Endometrial microvascular endothelial cells (primary cell): ENCODE measurements around the gene HPCAL4. TPM values are rescaled to one million over a fixed set of nuclear protein-coding genes. Genes with fewer than 3 reads are reported as not detected.

Experiments
- in situ Hi-C: cut with HindIII; loops from 2 replicates; pipeline ENCODE4 v1.10.0; 2017; ENCODE audit warnings: low sequenced_read_pairs, low pct_unique_long_range_greater_than_20kb; ENCODE audit errors: inconsistent ontology term
- total RNA-seq: library from RNA; depleted of rRNA; stranded (reverse); fragments of >200 nt; gene quantifications from one replicate; pipeline ENCODE4 v1.2.3, GENCODE V29; 2015; ENCODE audit errors: inconsistent ontology term

HPCAL4 gene
- total RNA-seq, 1 donor from 2014 or later, result not detected

- in situ Hi-C loops, result no loop called here
These were observed 32.1 kb downstream of the HPCAL4 start for GRCh38 chr1:39659110-39659509.

GRCh38 chr1:39657923-39658485 lies 33.2 kb downstream of the HPCAL4 start:
- in situ Hi-C loops, result no loop called here

GRCh38 chr1:39657402-39657801 lies 33.8 kb downstream of the HPCAL4 start:
- in situ Hi-C loops, result no loop called here

- in situ Hi-C loops, result no loop called here
These were observed 34.8 kb downstream of the HPCAL4 start for GRCh38 chr1:39656391-39656790.

- in situ Hi-C loops, result no loop called here
These were observed 35.5 kb downstream of the HPCAL4 start for GRCh38 chr1:39655578-39656268.

GRCh38 chr1:39654291-39654690 lies 36.9 kb downstream of the HPCAL4 start:
- in situ Hi-C loops, result no loop called here

GRCh38 chr1:39653546-39654031 lies 37.6 kb downstream of the HPCAL4 start:
- in situ Hi-C loops, result no loop called here

- in situ Hi-C loops, result no loop called here
These were observed 38.7 kb downstream of the HPCAL4 start for GRCh38 chr1:39652554-39652953.

GRCh38 chr1:39652105-39652504 lies 39.1 kb downstream of the HPCAL4 start:
- in situ Hi-C loops, result no loop called here

- in situ Hi-C loops, result no loop called here
These were observed 40.8 kb downstream of the HPCAL4 start for GRCh38 chr1:39650431-39650830.

GRCh38 chr1:39649636-39650185 lies 41.5 kb downstream of the HPCAL4 start:
- in situ Hi-C loops, result loop anchor here (25.0 kb wide), 1 partner anchor 88 kb away; the partner anchor contains the start of gene PPIE

- in situ Hi-C loops, result loop anchor here (25.0 kb wide), 1 partner anchor 89 kb away; the partner anchor contains the start of gene PPIE
These were observed 42.7 kb downstream of the HPCAL4 start for GRCh38 chr1:39648496-39648895.

- in situ Hi-C loops, result loop anchor here (25.0 kb wide), 1 partner anchor 90 kb away; the partner anchor contains the start of gene PPIE
These were observed 44.0 kb downstream of the HPCAL4 start for GRCh38 chr1:39647247-39647646.

- in situ Hi-C loops, result loop anchor here (25.0 kb wide), 1 partner anchor 91 kb away; the partner anchor contains the start of gene PPIE
These were observed 44.8 kb downstream of the HPCAL4 start for GRCh38 chr1:39646232-39647081.

- in situ Hi-C loops, result loop anchor here (25.0 kb wide), 1 partner anchor 92 kb away; the partner anchor contains the start of gene PPIE
These were observed 45.7 kb downstream of the HPCAL4 start for GRCh38 chr1:39645411-39646043.

- in situ Hi-C loops, result loop anchor here (25.0 kb wide), 1 partner anchor 94 kb away; the partner anchor contains the start of gene PPIE
These were observed 47.5 kb downstream of the HPCAL4 start for GRCh38 chr1:39643705-39644104.

- in situ Hi-C loops, result loop anchor here (25.0 kb wide), 1 partner anchor 95 kb away; the partner anchor contains the start of gene PPIE
These were observed 48.4 kb downstream of the HPCAL4 start for GRCh38 chr1:39642796-39643195.

GRCh38 chr1:39640861-39641260 lies 50.4 kb downstream of the HPCAL4 start:
- in situ Hi-C loops, result loop anchor here (25.0 kb wide), 1 partner anchor 96 kb away; the partner anchor contains the start of gene PPIE
